Activated CD4-positive, CD25-positive, alpha-beta regulatory T cell (primary cell): ENCODE data around the gene PPM1M.

Experiments used
- DNase-seq, 4 experiments: peaks; one replicate each; lab custom pipeline; 2025; lab: John Stamatoyannopoulos, UW

Gene PPM1M

GRCh38 chr3:52297242-52298148 lies 51.9 kb downstream of the PPM1M start:
- no peak for DNase-seq

GRCh38 chr3:52298149-52299098 lies 52.9 kb downstream of the PPM1M start:
- DNase-seq: no peak

- no peak for DNase-seq
Measured at GRCh38 chr3:52299247-52299878, 53.8 kb downstream of the PPM1M start.
